Measurements from ENCODE around the gene SPDYE18. TPM values are rescaled to one million over a fixed set of nuclear protein-coding genes. Genes with fewer than 3 reads are reported as not detected.
"Not testable (repeated sequence)": the region's sequence is repeated elsewhere in the genome, so short reads cannot be mapped to it uniquely, and the experiment has no call there.

SPDYE18 gene, protein sequence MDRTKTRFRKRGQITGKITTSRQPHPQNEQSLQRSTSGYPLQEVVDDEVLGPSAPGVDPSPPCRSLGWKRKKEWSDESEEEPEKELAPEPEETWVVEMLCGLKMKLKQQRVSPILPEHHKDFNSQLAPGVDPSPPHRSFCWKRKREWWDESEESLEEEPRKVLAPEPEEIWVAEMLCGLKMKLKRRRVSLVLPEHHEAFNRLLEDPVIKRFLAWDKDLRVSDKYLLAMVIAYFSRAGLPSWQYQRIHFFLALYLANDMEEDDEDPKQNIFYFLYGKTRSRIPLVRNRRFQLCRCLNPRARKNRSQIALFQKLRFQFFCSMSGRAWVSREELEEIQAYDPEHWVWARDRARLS
- polyA plus RNA-seq (2014; cell fraction: cytosol; rRNA removed) = 0.42 TPM in 1 of 2 replicates, not detected in the other
- 1.2 TPM in 1 of 2 replicates, not detected in the other for polyA plus RNA-seq (2014; cell fraction: nucleus; rRNA removed)

DNA sequence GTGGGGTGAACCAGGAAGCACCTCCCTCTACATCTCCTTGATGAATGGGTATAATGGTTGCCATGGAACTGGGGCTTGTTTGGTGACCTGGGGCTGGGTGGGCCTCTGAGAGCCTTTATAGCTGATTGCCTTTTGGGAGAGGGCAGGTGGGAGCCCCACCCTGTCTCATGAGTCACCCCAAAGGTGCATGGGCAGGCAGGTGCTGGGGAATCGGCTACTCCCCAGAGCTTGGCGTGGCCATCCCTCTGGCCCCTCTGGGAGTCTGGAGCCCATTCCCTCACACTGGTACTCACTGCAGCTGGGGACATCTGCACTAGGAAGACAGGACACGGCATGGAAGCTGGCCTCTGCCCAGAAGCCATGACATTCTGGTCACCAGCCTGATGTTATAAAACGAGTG is at the start of gene SPDYE18:
TSS of gene SPDYE18 (minus strand) at position 2 of the 400 bp plus-strand sequence. CDS start 2,046 bp downstream, outside the sequence.
- not testable (repeated sequence) for DNase-seq (ENCODE audit: low spot score)

DNA sequence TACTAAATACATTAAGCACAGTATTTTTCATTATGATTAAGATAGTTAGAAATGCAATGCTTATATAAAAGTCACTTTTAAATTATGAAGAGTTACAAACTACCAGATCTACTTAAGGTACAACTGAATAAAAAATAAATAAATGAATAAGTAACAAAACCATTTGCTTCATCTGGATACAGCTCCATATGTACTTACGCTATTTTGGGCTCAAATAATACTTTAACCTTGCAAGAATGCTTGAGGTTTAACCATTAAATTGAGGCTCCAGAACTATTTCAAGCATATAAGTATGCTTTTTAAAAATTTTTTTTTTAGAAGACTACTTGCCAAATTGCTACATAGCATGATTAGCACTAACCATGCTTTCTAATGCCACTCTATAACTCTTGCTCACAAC is 46.0 kb upstream of the SPDYE18 start:
- DNase-seq (ENCODE audit: low spot score) = not testable (repeated sequence)

DNA sequence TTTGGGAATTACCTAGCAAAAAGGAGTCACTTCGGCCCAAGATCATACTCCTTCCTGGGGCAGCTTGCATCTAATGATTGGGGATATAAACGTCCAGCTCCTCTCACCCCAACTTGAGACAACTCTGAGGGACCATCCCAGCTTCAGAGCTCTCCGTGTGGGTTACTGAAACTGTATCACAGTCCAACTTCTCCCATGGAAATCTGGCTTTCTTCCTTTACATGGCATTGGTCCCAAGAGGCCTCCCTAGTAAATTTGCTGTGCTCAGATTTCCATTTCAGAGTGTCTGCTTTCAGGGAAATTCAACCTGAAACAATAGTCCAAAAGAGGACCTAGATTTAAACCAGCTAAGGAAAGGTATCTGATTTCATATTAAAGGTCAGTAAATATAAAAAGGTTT is 45.3 kb upstream of the SPDYE18 start:
- not testable (repeated sequence) for DNase-seq (ENCODE audit: low spot score)

DNA sequence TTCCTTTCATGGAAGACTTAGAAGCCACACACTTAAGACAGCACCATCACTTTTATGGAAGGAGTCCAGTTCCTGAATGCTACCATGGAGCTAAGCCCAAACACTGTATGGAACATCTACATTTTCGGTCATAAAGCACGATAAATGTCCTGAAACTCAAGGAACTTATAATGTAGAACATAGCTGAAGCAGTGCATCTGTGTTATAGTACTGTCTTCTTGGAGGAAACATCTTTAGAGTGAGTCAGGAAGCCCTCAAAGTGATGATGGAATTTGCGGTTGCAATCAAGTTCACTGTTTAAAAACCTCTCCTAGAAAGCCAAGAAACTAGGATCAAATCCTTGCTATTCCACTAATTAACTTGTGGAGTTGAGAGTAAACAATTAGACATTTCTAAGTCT is 43.5 kb upstream of the SPDYE18 start:
- DNase-seq (ENCODE audit: low spot score) = not testable (repeated sequence)

DNA sequence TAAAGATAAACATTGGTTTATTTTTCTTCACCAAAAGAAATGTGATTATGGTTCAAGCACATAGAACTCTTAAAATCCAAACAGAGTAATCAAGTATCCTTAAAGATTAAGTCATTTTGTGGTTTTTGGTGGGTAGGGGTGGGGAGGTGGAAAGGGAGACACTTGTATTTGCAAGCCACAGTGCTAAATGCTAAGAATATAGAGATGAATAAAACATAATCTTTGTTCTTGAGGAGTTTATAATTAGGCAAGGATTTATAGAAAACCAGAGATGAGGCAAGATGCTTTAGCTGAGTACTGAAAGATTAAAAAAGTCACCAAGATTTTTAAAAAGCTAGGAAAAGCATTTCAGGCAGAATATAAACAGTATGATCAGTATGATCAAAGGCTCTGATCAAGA is 40.3 kb upstream of the SPDYE18 start:
- not testable (repeated sequence) for DNase-seq (ENCODE audit: low spot score)

DNA sequence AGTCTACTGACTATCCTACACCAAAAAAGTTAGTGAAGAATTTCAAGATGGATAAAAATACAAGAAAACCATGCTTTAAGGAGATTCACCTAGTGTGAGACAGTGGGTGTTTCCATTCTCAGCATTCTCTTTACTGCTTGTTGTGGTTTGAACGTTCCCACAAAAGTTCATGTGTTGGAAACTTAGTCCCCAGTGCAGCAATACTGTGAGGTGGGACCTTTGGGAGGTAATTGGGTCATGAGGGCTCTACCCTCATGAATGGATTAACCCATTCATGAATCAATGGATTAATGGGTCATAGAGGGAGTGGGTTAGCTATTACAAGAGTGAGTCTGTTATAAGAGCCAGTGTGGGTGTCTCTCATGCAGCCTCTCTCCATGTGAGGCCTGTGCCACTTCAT is 38.8 kb upstream of the SPDYE18 start:
- DNase-seq (ENCODE audit: low spot score) = not testable (repeated sequence)

DNA sequence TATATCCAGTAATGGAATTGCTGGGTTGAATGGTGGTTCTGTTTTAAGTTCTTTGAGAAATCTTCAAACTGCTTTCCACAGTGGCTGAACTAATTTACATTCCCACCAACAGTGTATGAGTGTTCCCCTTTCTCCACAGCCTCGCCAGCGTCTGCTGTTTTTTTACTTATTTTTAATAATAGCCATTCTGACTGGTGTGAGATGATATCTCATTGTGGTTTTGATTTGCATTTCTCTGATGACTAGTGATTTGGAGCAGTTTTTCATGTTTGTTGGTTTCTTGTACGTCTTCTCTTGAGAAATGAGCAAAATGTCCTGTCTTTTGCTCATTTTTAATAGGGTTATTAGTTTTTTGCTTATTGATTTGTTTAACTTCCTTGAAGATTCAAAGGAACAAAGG is 38.1 kb upstream of the SPDYE18 start:
- DNase-seq (ENCODE audit: low spot score) = not testable (repeated sequence)

DNA sequence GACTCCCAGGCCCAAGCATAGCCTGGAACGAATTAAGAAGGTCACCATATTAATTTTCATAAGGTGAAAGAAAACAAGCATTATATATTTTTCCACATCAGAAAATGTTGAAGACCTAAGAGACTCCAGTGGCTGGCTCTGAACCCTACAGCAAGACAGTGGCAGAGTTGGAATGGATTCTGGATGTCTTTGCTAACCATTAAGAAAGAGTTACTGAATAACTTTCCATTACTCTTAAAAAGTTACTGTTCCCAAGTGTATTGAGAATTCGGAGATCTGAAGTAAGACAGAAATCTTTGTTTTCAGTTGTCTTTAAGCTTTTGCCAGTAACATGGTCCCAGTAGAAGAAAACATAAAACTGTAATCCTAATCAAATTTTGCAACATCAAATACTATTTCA is 29.9 kb upstream of the SPDYE18 start:
- DNase-seq (ENCODE audit: low spot score) = not testable (repeated sequence)

DNA sequence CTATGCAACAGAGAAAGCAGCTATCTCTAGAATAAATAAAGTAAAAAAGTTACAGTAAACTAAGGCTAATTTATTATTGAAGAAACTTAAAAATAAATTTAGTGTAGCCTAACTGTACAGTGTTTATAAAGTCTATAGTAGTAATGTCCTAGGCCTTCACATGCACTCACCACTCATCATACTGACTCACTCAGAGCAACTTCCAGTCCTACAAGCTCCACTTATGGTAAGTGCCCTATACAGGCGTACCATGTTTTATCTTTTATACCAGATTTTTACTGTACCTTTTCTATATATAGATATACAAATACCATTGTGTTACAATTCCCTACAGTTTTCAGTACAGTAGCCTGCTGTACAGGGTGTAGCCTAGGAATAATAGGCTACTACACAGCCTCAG is 19.8 kb upstream of the SPDYE18 start:
- DNase-seq (ENCODE audit: low spot score) = not testable (repeated sequence)

DNA sequence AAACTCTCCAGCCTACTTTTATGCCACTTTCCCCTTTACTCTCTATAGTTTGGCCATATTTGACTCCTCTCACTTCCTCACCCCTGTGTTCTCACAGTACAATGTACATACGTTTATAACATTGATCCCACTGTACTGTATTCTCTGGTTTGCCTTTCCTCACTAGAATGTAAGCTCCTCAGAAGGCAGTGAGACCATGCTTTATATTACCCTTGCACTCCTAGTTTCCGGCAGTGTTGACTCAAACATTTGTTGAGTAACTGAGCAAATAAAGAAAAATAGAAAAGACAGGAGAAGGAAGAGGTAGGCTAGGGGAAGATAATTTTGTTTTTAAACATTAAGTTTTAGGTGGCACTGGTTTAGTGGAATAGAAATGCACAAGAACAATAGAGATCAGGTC is 17.9 kb upstream of the SPDYE18 start:
- not testable (repeated sequence) for DNase-seq (ENCODE audit: low spot score)

DNA sequence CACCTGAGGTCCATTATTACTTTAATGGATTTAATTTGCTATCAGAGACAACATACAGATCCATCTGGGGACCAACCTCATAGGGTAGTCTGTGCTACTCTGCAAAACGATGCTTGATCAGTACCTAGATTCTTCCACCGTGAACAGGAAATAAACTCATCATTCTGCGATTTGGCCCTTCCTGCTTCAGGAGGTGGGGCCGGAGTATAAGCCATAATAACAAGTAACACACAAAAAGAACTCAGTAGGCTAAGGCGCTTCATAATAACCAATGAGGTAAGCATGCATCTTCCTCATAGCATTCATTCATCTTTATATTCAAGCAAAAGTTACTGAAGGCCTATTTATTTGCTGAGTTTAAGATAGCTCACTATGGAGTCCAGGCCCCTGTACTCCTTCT is 17.3 kb upstream of the SPDYE18 start:
- DNase-seq (ENCODE audit: low spot score) = not testable (repeated sequence)

DNA sequence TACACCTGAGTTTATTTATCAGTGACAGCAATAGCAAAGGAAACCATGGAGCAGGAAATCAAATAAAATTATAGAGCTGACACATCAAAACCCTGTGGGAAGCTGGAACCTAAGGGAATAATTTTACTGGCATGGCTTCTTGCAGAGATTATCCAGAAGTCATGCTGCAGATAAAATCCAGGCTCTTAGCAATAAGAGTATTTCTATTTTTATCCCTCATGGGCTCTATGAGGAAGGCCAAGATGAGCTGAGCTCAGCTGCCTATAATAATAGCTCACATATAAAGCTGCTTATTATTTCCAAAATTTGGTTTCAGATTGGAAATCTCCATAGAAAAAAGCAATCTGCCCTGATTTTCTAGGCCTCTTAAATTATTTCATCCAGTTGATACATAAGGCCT is 16.8 kb upstream of the SPDYE18 start:
- DNase-seq (ENCODE audit: low spot score) = not testable (repeated sequence)

DNA sequence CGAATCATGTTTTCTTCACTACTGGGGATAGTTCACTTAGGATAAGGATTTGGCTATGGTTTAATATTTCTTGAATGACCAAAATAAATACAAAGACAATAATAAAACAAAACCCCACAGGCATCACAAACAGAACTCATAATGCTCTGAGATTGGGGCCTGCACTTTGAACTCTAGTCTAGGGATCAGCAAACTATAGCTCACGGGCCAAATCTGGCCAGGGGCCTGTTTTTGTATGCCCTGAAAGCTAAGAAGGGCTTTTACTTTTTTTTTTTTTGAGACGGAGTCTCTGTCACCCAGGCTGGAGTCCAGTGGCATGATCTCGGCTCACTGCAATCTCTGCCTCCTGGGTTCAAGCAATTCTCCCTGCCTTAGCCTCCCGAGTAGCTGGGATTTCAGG is 14.7 kb upstream of the SPDYE18 start:
- not testable (repeated sequence) for DNase-seq (ENCODE audit: low spot score)

DNA sequence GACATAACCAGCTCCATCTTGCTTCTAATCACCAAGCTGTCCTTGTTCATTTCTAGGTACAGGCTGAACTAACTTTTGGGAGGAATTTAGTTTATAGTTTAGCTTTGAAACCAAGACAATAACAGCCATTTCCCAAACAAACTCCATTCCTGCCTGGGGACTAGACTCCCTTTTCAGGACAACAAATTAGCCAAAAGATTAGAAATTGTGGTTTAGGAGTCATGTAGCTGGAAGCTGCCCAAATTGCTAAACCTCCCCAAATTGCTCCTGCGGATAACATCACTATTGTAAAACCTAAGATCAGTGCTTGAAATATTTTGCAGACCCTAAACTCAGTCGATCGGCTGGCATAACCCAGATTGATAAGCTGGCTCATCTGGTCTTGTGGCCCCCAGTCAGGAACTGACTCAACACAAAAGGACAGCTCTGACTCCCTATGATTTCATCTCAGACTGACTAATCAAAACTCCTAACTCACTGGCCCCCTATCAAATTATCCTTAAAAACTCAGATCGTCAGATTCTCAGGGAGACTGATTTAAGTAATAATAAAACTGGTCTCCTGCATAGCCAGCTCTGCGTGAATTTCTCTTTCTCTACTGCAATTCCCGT is 12.5 kb upstream of the SPDYE18 start:
- DNase-seq (ENCODE audit: low spot score) = not testable (repeated sequence)

DNA sequence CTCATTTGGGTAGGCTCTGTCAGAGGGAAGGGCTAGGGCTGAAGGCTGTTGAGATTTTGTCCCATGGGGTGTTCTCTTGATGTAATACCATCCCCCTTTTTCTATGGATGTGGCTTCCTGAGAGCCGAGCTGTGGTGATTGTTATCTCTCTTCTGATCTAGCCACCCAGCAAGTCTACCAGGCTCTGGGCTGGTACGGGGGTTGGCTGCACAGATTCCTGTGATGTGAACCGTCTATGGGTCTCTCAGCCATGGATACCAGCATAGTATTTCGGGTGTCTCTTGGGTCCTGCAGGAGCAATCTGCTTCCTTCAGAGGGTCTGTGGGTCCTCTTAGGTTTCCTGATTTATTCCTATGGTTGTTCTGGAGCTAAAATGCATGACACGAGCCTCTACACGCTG is 8.8 kb upstream of the SPDYE18 start:
- DNase-seq (ENCODE audit: low spot score) = not testable (repeated sequence)

DNA sequence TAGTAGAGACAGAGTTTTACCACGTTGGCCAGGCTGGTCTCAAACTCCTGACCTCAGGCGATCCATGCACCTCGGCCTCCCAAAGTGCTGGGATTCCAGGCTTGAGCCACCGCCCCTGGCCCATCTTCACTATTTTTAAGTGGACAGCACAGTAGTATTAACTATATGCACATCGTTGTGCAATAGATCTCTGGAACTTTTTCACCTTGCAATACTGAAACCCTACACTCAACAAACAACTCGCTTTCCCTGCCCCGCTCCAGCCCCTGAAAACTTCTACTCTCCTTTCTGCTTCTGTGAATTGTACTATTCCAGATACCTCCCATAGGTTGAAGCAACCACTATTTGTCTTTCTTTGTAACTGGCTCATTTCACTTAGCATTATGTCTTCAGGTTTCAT is 3.5 kb upstream of the SPDYE18 start:
- DNase-seq (ENCODE audit: low spot score) = not testable (repeated sequence)

DNA sequence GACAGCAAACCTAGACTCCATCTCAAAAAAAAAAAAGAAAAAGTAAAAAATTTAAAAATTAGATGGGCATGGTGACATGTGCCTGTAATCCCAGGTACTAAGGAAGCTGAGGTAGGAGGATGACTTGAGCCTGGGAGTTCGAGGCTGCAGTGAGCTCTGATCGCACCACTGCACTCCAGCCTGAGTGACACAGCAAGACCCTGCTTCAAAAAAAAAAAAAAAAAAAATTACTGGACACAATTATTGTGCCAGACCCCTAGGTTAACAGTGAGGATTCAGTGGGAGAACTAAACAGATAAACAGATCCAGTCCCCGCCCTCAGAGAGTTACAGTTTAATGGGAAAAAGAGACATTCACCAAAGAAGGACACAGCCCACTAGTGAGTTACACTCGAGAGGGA is 1.4 kb upstream of the SPDYE18 start:
- not testable (repeated sequence) for DNase-seq (ENCODE audit: low spot score)

DNA sequence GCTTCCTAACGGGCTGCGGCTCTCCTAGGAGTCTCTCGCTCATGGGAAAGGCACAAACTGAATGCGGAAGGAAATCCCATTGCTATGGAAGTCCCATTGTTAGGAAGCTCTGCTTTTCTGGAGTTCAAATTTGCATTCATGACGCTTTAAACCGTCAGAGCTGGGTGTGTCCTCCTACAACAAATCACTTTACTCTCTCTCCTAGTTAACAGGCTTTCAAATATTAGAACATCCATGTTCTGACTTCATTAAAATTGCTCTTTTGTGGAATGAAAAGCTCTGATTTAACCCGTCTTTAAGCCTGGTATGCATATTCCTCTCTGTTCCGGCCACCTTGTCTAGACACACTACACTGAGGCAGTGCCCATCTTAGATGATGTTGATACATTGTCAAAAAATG is 30.1 kb downstream of the SPDYE18 start, which contains the start of gene SPDYE17:
TSS of gene SPDYE17 (minus strand) at position 101 of the 400 bp plus-strand sequence. CDS start 1,791 bp downstream, outside the sequence.
- not testable (repeated sequence) for DNase-seq (ENCODE audit: low spot score)

DNA sequence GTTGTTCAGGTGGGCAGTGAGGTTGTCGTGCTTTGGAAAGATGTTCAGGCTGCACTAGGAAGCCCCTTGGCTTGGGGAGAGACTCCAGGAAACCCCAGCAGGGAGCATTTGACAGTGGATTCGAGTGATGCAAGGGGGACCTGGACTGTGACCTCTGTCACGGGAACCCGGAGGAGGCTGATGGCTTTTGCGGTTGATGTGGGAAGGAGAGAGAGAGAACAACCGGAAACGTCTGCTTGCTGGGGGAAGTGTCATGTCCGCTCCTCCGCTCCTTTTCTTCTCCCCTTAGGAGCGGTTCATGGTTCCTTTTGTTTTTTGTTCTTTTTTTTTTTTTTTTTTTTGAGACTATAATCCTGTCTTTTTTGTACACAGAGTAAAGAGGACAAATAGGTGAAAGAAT is 36.0 kb downstream of the SPDYE18 start:
- not testable (repeated sequence) for DNase-seq (ENCODE audit: low spot score)

DNA sequence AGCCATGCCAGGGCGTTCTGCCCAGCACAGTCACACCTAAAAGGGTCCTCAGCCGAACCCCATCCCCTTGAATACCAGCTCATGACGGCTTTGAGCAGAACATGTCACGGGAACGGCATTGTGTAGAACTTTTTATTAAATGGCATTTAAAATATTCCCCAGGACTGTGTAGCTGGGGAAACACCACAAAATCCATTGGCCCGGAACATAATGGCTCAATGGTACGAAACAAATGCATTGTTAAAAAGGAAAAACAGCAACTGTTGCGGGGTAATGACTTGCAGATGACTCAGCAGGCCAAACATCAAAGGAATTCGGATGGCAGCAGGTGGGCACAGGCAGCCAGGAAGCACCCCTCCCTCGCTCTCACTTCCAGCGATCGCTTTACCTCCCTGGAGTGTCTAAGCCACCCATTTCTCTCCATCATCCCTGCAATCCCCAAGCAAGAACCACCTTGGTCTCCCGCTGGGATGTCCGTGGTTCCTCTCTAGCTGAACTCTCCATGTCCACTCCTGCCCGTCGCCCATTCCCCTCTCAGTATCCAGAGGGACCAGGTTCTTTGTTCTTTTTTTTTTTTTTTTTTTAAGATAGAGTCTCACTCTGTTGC is 52.2 kb downstream of the SPDYE18 start:
- not testable (repeated sequence) for DNase-seq (ENCODE audit: low spot score)

DNA sequence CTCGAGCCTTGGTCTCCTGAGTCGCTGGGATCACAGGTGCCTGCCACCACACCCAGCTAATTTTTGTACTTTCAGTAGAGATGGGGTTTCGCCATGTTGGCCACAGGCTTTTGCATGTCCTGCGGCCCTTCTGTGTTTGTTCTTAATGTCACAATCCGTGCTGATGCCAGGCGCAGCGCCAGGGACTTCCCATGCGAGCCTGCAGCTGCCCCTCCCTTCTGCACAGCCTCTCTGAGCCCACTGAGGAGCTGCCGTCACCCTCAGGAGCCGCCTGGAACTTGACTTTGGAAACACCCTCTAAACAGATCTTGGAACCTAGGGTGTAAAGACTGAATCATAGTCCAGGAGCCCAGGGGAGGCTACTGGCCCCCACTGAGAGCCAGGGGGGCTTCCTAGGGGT is 54.4 kb downstream of the SPDYE18 start:
- not testable (repeated sequence) for DNase-seq (ENCODE audit: low spot score)

All from SK-N-DZ (cell line).